Activated CD8-positive, alpha-beta T cell treated with anti-CD3 and anti-CD28 coated beads for 36 hours (primary cell): Measurements from ENCODE around the gene SPTBN1. TPM values are rescaled to one million over a fixed set of nuclear protein-coding genes. Genes with fewer than 3 reads are reported as not detected.

ENCODE experiments used
- ATAC-seq: fragments of 200-7000 bp; cut with Tn5 transposase; one replicate; pipeline ENCODE4 v1.10.0; 2021; ENCODE audit warnings: mild to moderate bottlenecking, moderate library complexity
- CTCF ChIA-PET: fragments of 350-600 bp; sonication (Branson Sonifier 250); formaldehyde crosslinking; loops from one replicate; lab custom pipeline; 2021; ENCODE audit warnings: antibody characterized with exemption; lab: Charles Lee
- POLR2A ChIA-PET: fragments of 350-600 bp; sonication (Branson Sonifier 250); formaldehyde crosslinking; loops from one replicate; lab custom pipeline; 2021; ENCODE audit warnings: antibody characterized with exemption; lab: Charles Lee
- DNase-seq: peaks from one replicate; pipeline ENCODE4 v3.0.0-alpha.2; 2020
- H3K27ac Mint-ChIP-seq: one replicate; pipeline ENCODE4 v1.8.0; 2021; ENCODE audit warnings: mild to moderate bottlenecking, mixed read lengths
- H3K27me3 Mint-ChIP-seq: one replicate; pipeline ENCODE4 v1.8.0; 2021; ENCODE audit warnings: mixed read lengths
- H3K36me3 Mint-ChIP-seq: one replicate; pipeline ENCODE4 v1.8.0; 2021; ENCODE audit warnings: low read depth, mixed read lengths
- H3K4me1 Mint-ChIP-seq: one replicate; pipeline ENCODE4 v1.8.0; 2021; ENCODE audit warnings: low read depth, mixed read lengths
- H3K4me3 Mint-ChIP-seq: one replicate; pipeline ENCODE4 v1.8.0; 2021; ENCODE audit warnings: mild to moderate bottlenecking, moderate library complexity, mixed read lengths
- H3K9me3 Mint-ChIP-seq: one replicate; pipeline ENCODE4 v1.8.0; 2021; ENCODE audit warnings: mixed read lengths
- CTCF ChIP-seq: fragments of 200-600 bp; IDR thresholded peaks from one replicate; pipeline ENCODE4 v1.8.0; 2022; ENCODE audit warnings: antibody characterized with exemption, mild to moderate bottlenecking
- intact Hi-C: fragments of 100-400 bp; cut with micrococcal nuclease; formaldehyde crosslinking; loops from one replicate; pipeline ENCODE4 v1.10.0; 2022
- total RNA-seq, 2 experiments: library from RNA; stranded (reverse); gene quantifications; one replicate each; pipeline ENCODE4 v1.2.3, GENCODE V29; 2021

Gene SPTBN1
- total RNA-seq, 2 experiments from 2014 or later, result 91.8 to 91.9 TPM

GRCh38 chr2:54475285-54475684 is 19.2 kb downstream of the SPTBN1 start:
- no peak overlapping the region for H3K4me3 Mint-ChIP-seq
- no peak for DNase-seq
- H3K9me3 Mint-ChIP-seq, result no peaks in the 10 kb centered on the region
- POLR2A ChIA-PET, result no interaction called here
- no peak overlapping the region for H3K27ac Mint-ChIP-seq
- H3K27me3 Mint-ChIP-seq, result no peaks in the 10 kb centered on the region
- no peaks in the 10 kb centered on the region for H3K36me3 Mint-ChIP-seq
- CTCF ChIA-PET, result no interaction called here
- intact Hi-C loops, result no loop called here
- ATAC-seq, result no peak
- TF ChIP-seq CTCF, result no peak
- no peaks in the 10 kb centered on the region for H3K4me1 Mint-ChIP-seq

- Mint-ChIP-seq H3K36me3 (no peaks in the 10 kb centered on the region), H3K9me3 (no peaks in the 10 kb centered on the region), H3K4me3 (no peak overlapping the region), H3K4me1 (no peaks in the 10 kb centered on the region), H3K27me3 (no peaks in the 10 kb centered on the region), H3K27ac (no peak overlapping the region)
- intact Hi-C loops, result no loop called here
- TF ChIP-seq CTCF, result no peak
- DNase-seq (no peak), ATAC-seq (no peak)
- ChIA-PET POLR2A (no interaction called here), CTCF (no interaction called here)
Measured at GRCh38 chr2:54475919-54476318, 19.8 kb downstream of the SPTBN1 start.

GRCh38 chr2:54476852-54477251 is 20.7 kb downstream of the SPTBN1 start:
- no peak overlapping the region for H3K27ac Mint-ChIP-seq
- ChIA-PET POLR2A (no interaction called here), CTCF (no interaction called here)

GRCh38 chr2:54477896-54478295 is 21.8 kb downstream of the SPTBN1 start:
- no peaks in the 10 kb centered on the region for H3K27me3 Mint-ChIP-seq
- DNase-seq, result no peak
- no peak overlapping the region for H3K4me3 Mint-ChIP-seq
- no peaks in the 10 kb centered on the region for H3K9me3 Mint-ChIP-seq
- no peak for TF ChIP-seq CTCF
- no peaks in the 10 kb centered on the region for H3K4me1 Mint-ChIP-seq
- CTCF ChIA-PET, result interaction anchor here (1.4 kb wide), 1 partner anchor 9 kb away, joined by 3 read pairs; no protein-coding TSS in a partner anchor
- intact Hi-C loops, result no loop called here
- no peak overlapping the region for H3K27ac Mint-ChIP-seq
- POLR2A ChIA-PET, result no interaction called here
- ATAC-seq, result no peak
- no peaks in the 10 kb centered on the region for H3K36me3 Mint-ChIP-seq

More at GRCh38 chr2:54476852-54477251, 20.7 kb downstream of the SPTBN1 start:
- TF ChIP-seq CTCF, result no peak
- no peaks in the 10 kb centered on the region for H3K4me1 Mint-ChIP-seq
- no peaks in the 10 kb centered on the region for H3K9me3 Mint-ChIP-seq
- DNase-seq (no peak), ATAC-seq (no peak)
- intact Hi-C loops, result no loop called here
- H3K4me3 Mint-ChIP-seq, result no peak overlapping the region
- H3K27me3 Mint-ChIP-seq, result no peaks in the 10 kb centered on the region
- no peaks in the 10 kb centered on the region for H3K36me3 Mint-ChIP-seq

GRCh38 chr2:54478899-54479298 is 22.8 kb downstream of the SPTBN1 start:
- intact Hi-C loops, result no loop called here
- Mint-ChIP-seq H3K27ac (no peak overlapping the region), H3K9me3 (no peaks in the 10 kb centered on the region), H3K4me3 (no peak overlapping the region), H3K36me3 (no peaks in the 10 kb centered on the region), H3K4me1 (no peaks in the 10 kb centered on the region), H3K27me3 (no peaks in the 10 kb centered on the region)
- no peak for DNase-seq
- CTCF ChIA-PET, result interaction anchor here (1.4 kb wide), 1 partner anchor 10 kb away, joined by 3 read pairs; no protein-coding TSS in a partner anchor
- ATAC-seq, result no peak
- POLR2A ChIA-PET, result no interaction called here
- no peak for TF ChIP-seq CTCF
